ENCODE results near the gene FAM131B.
"Not testable (repeated sequence)": the region's sequence is repeated elsewhere in the genome, so short reads cannot be mapped to it uniquely, and the experiment has no call there.

Gene FAM131B

DNA sequence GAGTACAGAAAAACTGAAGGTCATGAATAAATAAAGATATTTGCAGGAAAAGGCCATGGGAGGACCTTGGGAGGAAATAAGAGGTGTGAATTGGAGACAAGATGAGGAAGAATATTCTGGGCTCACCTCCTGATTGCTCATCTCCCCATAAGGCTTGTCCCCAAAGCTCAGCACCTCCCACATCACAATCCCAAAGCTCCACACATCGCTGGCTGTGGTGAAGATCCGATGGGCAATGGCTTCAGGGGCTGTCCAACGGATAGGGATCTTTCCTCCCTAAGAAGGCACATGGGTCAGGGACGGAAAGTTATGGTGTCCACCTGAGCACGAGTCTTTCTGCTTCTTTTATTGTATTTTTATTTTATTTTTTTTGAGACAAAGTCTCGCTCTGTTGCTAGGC is 31.6 kb upstream of the FAM131B start:
- no peak overlapping the region for H3K4me3 ChIP-seq (replicated peaks; ENCODE audit: low read depth, low read length)
- TF ChIP-seq, protein P1, sequence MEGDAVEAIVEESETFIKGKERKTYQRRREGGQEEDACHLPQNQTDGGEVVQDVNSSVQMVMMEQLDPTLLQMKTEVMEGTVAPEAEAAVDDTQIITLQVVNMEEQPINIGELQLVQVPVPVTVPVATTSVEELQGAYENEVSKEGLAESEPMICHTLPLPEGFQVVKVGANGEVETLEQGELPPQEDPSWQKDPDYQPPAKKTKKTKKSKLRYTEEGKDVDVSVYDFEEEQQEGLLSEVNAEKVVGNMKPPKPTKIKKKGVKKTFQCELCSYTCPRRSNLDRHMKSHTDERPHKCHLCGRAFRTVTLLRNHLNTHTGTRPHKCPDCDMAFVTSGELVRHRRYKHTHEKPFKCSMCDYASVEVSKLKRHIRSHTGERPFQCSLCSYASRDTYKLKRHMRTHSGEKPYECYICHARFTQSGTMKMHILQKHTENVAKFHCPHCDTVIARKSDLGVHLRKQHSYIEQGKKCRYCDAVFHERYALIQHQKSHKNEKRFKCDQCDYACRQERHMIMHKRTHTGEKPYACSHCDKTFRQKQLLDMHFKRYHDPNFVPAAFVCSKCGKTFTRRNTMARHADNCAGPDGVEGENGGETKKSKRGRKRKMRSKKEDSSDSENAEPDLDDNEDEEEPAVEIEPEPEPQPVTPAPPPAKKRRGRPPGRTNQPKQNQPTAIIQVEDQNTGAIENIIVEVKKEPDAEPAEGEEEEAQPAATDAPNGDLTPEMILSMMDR (IDR thresholded peaks at IDR 0.05; ENCODE audit: low read depth, low read length, missing control alignments), result no peak
- no peak for DNase-seq (ENCODE audit: extremely low read depth, low read depth)

DNA sequence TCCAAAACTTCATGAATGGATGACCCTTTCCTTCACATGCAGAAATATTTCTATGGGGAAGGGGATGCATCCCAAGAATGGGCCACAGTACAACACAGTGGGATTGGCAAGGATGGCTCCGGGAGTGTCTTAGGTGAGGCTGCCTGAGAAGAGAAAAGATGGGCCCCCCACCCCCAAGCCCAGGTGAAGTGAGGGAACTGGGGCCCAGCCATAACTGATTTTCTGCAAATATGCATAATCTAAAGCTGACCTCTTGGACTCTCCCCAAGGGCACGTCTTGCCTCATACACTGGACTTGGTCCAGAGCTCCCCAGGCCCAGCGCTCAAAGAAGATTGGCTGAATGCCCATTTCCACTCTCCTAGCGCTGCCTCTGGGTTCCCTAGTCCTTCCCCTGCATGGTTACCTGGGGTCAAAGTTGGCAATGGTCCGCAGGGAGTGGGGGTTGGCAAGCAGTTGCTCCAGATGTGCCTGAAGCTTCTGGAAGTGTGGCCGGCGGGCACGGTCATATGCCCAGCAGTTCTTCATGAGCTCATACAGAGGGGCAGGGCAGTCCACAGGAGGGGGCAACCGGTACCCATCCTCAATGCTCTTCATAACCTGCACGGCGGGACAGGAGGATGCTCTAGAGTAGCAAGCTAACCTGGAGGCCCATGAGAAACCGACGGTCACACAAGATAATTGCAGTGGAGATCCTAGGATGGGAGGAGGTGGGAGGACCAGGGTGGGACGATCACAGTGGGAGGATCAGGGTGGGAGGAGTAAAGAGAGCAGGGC is 30.9 kb upstream of the FAM131B start:
- DNase-seq (ENCODE audit: extremely low read depth, low read depth), result no peak
- no peak overlapping the region for H3K4me3 ChIP-seq (replicated peaks; ENCODE audit: low read depth, low read length)
- TF ChIP-seq, protein P1 (IDR thresholded peaks at IDR 0.05; ENCODE audit: low read depth, low read length, missing control alignments), result no peak

DNA sequence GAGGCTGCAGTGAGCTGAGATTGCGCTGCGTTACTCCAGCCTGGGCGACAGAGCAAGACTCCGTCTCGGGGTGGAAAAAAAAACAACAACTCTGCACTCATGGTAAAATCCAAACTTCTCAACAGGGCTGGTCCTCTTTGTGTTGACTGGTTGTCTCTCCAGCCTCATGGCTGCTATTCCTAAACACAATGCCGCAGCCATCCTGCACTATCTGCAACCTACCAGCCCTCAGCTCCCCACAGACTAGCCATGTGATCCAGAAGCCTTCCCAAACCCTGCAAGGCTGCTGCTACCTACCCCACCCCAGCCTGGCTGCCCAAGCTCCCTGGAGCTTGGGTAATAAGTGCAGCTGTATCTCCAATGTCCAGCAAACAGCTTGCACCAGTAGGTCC is 30.4 kb upstream of the FAM131B start:
- H3K4me3 ChIP-seq (replicated peaks; ENCODE audit: low read depth, low read length), result no peak overlapping the region
- TF ChIP-seq, protein P1 (IDR thresholded peaks at IDR 0.05; ENCODE audit: low read depth, low read length, missing control alignments), result no peak

DNA sequence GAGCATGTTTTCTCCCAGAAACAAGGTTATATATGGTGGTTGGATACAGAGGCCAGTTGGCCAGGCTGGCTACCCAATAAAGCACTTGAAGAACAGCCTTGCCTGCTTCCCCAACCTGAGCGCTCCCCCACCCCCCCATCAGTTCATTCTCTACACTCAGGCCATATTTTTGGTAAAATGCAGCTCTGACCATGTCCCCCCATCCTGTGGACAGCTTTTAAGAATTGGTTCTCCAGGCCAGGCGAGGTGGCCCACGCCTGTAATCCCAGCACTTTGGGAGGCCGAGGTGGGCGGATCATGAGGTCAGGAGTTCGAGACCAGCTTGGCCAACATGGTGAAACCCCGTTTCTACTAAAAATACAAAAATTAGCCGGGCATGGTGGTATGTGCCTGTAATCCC is 29.9 kb upstream of the FAM131B start:
- not testable (repeated sequence) for DNase-seq (ENCODE audit: extremely low read depth, low read depth); H3K4me3 ChIP-seq (replicated peaks; ENCODE audit: low read depth, low read length)

More for the DNA sequence above, 30.4 kb upstream of the FAM131B start:
- DNase-seq (ENCODE audit: extremely low read depth, low read depth), result no peak

DNA sequence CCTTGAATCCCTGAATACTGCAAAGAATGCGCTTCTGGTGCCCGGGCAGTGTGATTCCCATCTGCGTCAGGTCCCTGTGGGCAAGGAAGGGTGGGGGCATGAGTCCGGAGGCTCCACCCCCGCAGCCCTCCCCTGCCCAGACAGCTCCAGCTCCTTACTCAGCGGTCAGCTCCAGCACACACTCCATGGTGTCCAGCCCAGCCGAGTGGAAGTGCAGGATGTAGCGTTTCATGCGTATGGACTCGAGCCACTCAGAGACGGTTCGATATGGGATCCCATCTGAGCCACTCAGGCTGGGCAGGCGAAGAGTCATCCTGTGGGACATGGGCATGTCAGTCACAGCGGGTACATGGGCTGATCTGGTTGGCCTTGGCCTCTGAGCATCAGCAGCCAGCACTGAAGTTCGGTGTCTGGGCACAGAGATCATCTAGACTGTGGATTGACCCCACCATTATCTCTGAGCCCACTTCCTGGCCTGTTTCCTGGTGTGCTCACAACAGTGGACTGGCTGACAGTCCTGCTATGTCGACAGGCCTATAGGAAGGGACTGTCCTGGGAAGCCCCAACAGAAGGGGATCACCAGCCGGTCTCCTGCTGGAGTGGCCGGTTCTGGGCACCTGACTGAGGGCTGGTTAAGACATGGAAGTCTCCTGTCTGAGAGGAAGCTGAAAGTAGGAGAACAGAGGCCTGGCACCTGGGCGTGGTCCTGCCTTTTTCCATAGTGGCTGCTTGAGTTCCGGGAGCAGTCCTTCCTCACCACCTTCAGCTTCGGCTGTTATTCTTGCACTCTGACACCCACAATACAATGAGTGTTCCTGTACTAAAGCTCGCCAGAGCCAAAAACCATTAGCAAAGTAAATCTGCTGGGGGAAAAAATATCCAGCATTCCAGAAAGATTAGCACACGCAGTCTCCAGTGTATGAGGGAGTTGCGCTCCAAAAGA is 29.2 kb upstream of the FAM131B start:
- no peak for DNase-seq (ENCODE audit: extremely low read depth, low read depth)
- TF ChIP-seq, protein P1 (IDR thresholded peaks at IDR 0.05; ENCODE audit: low read depth, low read length, missing control alignments), result no peak
- no peak overlapping the region for H3K4me3 ChIP-seq (replicated peaks; ENCODE audit: low read depth, low read length)

DNA sequence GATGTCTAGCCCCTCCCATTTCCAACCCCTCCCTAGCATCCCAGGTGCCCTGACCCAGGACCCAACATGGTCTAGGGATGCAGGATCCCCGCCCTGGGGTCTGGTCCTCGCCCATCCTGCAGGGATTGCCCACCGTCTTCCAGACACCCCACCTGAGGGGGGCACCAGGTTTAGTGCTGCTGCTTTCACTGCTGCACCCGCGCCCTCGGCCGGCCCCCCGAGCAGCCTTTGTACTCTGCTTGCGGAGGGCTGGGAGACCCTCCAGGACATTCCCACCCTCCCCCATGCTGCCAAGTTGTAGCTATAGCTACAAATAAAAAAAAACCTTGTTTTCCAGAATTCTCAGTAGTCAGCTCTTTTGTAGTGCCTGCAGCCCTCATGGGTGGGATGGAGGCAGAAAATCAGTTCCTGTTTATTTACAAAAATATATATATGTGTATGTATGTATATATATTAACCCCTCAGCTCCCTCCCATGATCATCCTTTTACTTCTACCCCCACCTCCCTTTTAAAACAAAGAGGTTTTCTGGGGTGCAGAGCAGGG is 28.3 kb upstream of the FAM131B start:
- TF ChIP-seq, protein P1 (IDR thresholded peaks at IDR 0.05; ENCODE audit: low read depth, low read length, missing control alignments), result no peak
- no peak overlapping the region for H3K4me3 ChIP-seq (replicated peaks; ENCODE audit: low read depth, low read length)
- no peak for DNase-seq (ENCODE audit: extremely low read depth, low read depth)

Measured in HFF-Myc (cell line).